ENCODE measurements around the gene PTTG2.
"Not testable (repeated sequence)": the region's sequence is repeated elsewhere in the genome, so short reads cannot be mapped to it uniquely, and the experiment has no call there.

Gene PTTG2

GRCh38 chr4:37960098-37960497, at the start of gene PTTG2:
Gene PTTG2 (plus strand): TSS chr4:37960398. CDS start chr4:37960435, 37 bp downstream.
- DNase-seq, result no peak

DNA sequence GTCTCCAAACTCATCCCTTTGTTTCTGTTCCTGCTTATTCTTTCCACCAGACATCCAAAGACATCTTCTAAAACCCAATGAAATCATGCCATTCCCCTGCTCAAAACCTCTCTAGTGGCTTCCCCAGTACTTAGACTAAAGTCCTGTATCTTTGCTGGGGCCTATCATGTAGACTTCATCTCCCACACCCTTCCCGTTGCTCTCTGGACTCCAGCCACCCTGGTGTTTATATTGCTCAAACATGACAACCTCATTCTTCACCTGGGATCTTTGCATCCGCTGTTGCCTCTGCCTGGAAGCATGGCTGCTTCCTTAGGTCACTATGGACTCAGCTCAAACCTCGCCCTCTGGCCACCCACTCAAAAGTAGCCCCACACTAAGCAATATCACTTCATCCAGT, 45.7 kb upstream of the PTTG2 start:
- DNase-seq, result no peak

- no peak for DNase-seq
Observed at GRCh38 chr4:37917388-37917787, 42.8 kb upstream of the PTTG2 start.

- DNase-seq, result no peak
Observed at GRCh38 chr4:37918653-37919052, 41.5 kb upstream of the PTTG2 start.

- peak; percentile 68 for DNase-seq
Observed at GRCh38 chr4:37922328-37922727, 37.9 kb upstream of the PTTG2 start.

GRCh38 chr4:37923089-37923488, 37.1 kb upstream of the PTTG2 start:
- not testable (repeated sequence) for DNase-seq

DNA sequence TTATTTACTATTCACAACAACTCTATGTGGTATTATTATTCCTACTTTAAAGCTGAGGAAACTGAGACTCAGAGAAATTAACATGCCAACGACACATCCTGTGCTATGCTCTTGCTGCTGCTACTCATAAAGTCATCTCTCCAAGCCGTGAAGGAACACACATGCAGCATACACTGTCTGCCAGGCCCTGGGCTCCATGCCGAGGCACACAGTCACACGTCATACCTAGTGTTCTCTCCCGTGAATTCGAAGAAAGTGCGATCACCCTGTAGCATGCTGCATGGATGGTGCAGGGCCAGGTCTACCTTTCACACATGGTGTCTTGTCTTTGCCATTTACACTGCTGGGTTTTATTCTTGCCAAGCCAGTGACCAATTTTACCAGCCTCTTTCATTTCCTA, 35.3 kb upstream of the PTTG2 start:
- DNase-seq, result no peak

DNA sequence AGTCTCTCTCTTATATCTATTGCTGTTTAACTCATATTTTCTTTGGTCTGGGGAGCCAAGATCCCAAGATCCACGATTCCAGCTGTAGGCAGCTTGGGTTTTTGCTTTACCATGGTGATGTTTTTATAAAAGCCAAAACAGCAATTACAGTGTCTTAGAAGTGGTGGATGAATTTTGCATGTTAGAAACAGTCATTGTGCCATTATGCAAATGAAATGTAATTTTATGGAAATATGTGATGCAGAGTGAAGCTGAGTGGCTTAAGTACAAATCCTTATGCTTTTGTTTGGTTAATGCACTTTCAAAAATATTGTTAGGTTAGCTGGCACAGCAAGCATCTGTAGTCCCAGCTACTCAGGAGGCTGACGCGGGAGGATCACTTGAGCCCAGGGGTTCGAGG, 32.8 kb upstream of the PTTG2 start:
- DNase-seq, result no peak

DNA sequence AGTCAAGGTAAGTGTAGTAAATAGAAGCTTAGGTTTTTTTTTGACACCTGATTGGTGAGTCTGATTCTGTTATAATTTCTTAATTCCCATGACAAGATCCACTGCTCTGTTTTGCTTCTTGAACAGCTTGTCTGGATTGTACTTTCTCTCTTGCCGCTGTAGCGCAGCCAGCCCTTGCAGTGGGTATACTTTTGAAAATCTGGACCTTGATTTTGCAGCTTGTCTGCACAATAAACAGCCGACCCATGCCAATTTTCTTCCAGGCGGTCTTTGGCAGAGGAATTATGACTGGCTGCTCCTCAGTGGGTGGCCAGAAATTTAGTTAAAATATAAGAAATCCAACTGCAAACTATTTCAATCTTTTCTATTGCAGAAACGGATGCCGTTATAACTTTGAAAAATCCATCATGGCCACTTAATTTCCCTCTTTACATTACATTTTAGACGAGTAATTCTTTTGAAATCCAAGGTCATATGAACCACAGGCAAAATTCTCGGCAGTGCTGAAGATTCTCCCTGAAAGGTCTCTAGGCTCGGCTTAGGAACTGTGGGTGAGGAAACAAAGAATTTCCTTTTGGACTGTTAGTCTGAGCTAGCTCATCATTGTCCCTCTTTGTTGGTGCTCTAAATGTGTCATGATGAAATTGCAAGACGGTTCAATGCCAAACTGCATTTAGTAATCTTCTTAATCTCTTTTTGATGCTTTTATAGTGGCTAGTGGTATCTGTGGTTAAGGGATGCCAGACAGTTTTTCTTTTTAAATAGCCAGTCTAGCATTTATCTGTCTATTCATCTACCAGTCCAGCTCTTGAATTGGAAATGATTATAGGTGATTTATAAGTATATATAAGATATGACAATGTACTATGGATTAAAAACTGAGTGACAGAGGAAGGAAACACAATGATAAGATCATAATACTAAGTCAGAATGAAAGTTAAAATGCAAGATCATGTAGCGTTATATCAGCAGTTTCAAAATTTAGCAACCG, 31.5 kb upstream of the PTTG2 start:
- peak; percentile 58 for DNase-seq

- DNase-seq, result no peak
Observed at GRCh38 chr4:37934096-37934495, 26.1 kb upstream of the PTTG2 start.

DNA sequence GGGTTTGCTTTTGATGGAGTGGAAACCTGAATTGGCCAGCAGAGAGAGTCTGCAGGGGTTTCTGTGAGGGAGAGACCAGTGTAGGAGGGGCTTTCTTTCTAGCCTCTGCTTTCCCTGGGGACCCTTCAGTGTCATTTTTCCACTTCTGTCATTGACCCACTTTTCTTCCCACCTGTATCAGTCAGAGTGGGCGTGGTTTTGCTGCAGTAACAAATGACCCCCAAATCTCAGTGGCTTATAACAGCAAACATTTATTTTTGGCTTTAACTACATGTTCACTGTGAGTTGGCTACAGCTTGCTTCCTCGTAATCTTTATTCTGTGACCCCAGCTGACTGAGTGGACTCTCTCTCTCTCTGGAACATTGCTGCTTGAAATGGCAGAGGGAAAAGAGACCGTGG, 25.6 kb upstream of the PTTG2 start:
- DNase-seq, result no peak

- DNase-seq, result no peak
Observed at GRCh38 chr4:37935026-37935425, 25.2 kb upstream of the PTTG2 start.

GRCh38 chr4:37936889-37937498, 23.2 kb upstream of the PTTG2 start:
- peak; percentile 31 for DNase-seq

- DNase-seq, result no peak
Observed at GRCh38 chr4:37938208-37938607, 22.0 kb upstream of the PTTG2 start.

DNA sequence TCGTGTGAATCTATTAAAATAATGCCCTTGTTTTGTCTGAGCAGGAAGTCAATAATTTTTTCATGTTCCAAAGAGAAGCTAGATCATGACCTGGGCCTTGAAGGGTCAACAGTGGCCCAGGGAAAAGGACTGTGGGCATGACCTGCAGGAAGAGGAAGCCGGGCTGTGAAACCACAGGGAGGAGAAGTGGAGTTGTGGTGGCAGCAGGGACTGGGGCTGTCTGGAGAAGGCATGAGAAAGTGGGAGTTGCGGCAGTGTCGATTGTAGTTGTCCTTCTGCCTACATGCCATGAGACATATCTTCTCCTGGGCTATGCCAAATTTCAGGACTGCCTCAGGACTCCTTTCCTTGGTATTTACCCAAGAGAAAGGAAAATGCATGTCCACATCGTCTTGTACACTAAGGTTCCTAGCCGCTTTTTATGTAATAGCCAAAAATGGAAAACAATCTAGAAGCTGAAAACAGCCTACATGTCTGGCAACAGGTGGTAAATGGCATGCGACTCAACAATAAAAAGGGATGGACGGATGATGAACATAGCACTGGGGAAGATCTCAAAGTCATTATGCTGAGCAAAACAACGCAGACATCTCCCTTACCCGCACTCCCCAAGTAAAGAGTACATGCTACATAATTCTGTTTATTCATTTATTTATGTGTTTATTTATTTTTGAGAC, 13.6 kb upstream of the PTTG2 start:
- peak; percentile 51 for DNase-seq

- peak; percentile 45 for DNase-seq
Observed at GRCh38 chr4:37948542-37948941, 11.7 kb upstream of the PTTG2 start.

GRCh38 chr4:37949636-37950426, 10.4 kb upstream of the PTTG2 start:
- DNase-seq, result no peak

DNA sequence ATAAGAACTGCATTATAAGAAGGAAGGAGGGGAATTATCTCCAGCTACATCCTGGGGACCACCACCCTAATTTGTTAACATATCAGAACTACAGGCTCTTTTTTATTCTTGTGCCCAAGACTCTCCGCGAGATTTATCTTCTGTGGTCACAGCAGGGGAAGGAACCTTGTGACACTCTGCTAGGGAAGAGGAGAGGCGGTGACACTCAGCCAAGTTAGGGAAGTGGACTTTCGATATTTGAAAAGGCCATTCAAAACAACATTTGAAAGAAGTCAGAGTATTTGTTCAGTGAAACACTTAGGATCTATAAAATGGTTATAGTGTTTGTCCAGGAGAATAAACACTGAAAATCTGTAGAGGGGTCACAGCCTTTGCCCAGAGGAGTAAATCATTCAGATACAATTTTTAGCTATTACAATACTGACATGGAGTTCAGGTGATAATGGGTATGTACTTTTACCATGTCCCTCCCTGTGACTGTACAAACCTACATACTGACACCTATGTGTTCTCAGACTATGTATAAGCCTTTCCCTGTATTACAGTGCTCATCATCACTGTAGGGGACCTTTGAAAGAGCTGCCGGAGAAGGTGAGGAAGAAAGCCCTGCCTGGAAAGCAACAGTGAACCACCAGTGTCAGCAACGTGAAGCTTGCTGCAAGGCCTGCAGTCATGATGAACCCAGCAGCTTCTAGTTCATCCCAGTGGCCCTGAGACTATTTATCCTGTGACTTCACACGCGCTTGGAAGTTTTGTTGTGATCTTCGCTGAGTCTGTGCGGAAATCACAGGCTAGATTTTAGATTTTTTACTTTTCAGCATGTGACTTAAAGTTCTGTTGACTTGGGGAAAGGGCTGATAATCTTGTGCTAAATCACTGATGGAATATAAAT, 8.5 kb upstream of the PTTG2 start:
- DNase-seq, result peak; percentile 79

DNA sequence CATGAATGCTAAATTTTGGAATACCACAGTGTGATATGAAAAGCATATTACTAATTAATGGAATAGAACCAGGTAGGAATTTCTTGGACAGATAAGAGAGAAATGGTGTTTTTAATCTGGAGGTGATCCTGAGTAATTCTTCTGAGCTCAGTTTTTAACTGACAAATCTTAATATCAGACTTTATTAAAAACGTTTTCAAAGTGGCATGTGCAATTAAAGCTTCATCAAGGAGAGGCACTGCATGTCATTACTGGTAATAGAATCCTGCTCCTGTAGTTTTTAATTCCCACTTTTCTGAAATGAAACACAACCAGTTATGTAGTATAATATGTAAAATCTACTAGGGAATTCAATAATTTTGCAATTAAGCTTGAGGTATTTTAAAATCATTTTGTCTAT, 7.0 kb upstream of the PTTG2 start:
- DNase-seq, result no peak

- DNase-seq, result no peak
Observed at GRCh38 chr4:37953620-37954293, 6.4 kb upstream of the PTTG2 start.

DNA sequence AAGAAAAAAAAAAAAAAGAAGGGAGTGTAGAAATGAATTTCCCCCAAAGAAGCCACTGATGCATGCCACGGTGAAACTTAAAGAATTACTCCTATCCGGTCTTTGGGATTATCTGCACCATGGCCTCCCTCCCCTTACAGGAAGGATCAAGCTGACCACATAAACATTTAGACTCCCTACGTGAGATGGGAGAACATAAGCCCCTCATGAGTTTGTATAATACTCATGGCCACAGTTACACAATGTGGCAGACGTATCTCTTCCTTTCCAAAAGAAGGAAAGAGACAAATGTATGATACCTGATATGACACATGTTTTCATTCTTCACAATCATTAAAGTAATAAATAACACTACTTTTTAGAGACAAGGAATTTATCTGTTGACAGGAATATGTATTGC, 3.3 kb upstream of the PTTG2 start:
- DNase-seq, result no peak
